Endothelial cell of umbilical vein (primary cell): ENCODE results near the gene DDB1. TPM values are rescaled to one million over a fixed set of nuclear protein-coding genes. Genes with fewer than 3 reads are reported as not detected.

Experiments used
- BruUV-seq: library from RNA; stranded (reverse); fragments of 400-500 nt; replicated peaks from 2 replicates; lab custom pipeline; 2021; lab: Mats Ljungman, UMichigan
- CTCF ChIA-PET: fragments of 300-600, 350-600 bp; sonication (Branson Sonifier 250); formaldehyde crosslinking; loops from one replicate; lab custom pipeline; 2021; ENCODE audit warnings: antibody characterized with exemption, inconsistent platforms; lab: Charles Lee
- POLR2A ChIA-PET: fragments of 300-600, 350-600 bp; sonication (Branson Sonifier 250); formaldehyde crosslinking; loops from one replicate; lab custom pipeline; 2021; ENCODE audit warnings: antibody characterized with exemption, inconsistent platforms; lab: Charles Lee
- DNase-seq: peaks from one replicate; pipeline ENCODE4 v3.0.0-alpha.2; 2011; ENCODE audit warnings: low read depth, low spot score
- FAIRE-seq: peaks from 2 replicates; lab custom pipeline; 2011; peaks lifted over from hg19 to GRCh38; lab: Jason Lieb, UNC
- H2AFZ ChIP-seq: 2 replicates; pipeline ENCODE4 v1.6.0; 2012; ENCODE audit warnings: low read depth, low read length, control low read depth, inconsistent platforms
- H3K27ac ChIP-seq: 2 replicates; pipeline ENCODE4 v1.5.1; 2011; ENCODE audit warnings: low read depth, mild to moderate bottlenecking, control low read depth, low read length, moderate library complexity; ENCODE audit not compliant: insufficient read depth
- H3K27me3 ChIP-seq, 2 experiments: 2 replicates each; pipeline versions ENCODE4 v1.6.0 to v1.6.1; 2011; ENCODE audit warnings: low read length in 2 of 2, mixed read lengths in 1 of 2; ENCODE audit not compliant: control insufficient read depth in 2 of 2, insufficient read depth in 2 of 2
- H3K36me3 ChIP-seq, 2 experiments: 2 replicates in 1 of 2; 3 replicates in 1 of 2; pipeline ENCODE4 v1.5.1; 2011; ENCODE audit warnings: low read length in 2 of 2, mild to moderate bottlenecking in 1 of 2, moderate library complexity in 1 of 2; ENCODE audit not compliant: control insufficient read depth in 2 of 2, insufficient read depth in 2 of 2; ENCODE audit errors: extremely low read depth in 1 of 2
- H3K4me1 ChIP-seq: 3 replicates; pipeline ENCODE4 v1.5.1; 2011; ENCODE audit warnings: mild to moderate bottlenecking, low read length; ENCODE audit not compliant: control insufficient read depth, insufficient read depth; ENCODE audit errors: extremely low read depth
- H3K4me2 ChIP-seq: 2 replicates; pipeline ENCODE4 v1.6.1; 2011; ENCODE audit warnings: low read length, control low read depth, mixed read lengths; ENCODE audit not compliant: insufficient read depth
- H3K4me3 ChIP-seq, 3 experiments: fragments of 200-600 bp in 1 of 3; sonication (generic), shearing (Covaris generic) in 1 of 3; replicated peaks in 1 of 3; 2 replicates each; pipeline ENCODE4 v1.5.1; 2011 to 2016; ENCODE audit warnings: control low read depth in 3 of 3, low read length in 3 of 3, mild to moderate bottlenecking in 2 of 3, inconsistent platforms in 1 of 3, low read depth in 1 of 3, moderate library complexity in 1 of 3; ENCODE audit not compliant: insufficient read depth in 1 of 3
- H3K79me2 ChIP-seq: 2 replicates; pipeline ENCODE4 v1.6.0; 2012; ENCODE audit warnings: low read length, inconsistent platforms; ENCODE audit not compliant: control insufficient read depth, insufficient read depth
- H3K9ac ChIP-seq: replicated peaks from 2 replicates; pipeline ENCODE3; 2011; ENCODE audit warnings: low read length, control low read depth; ENCODE audit not compliant: insufficient read depth; ENCODE audit errors: extremely low read depth
- H3K9me1 ChIP-seq: replicated peaks from 3 replicates; pipeline ENCODE4 v1.6.0; 2011; ENCODE audit warnings: mild to moderate bottlenecking, low read length; ENCODE audit not compliant: control insufficient read depth, insufficient read depth; ENCODE audit errors: extremely low read depth
- H3K9me3 ChIP-seq: replicated peaks from 2 replicates; pipeline ENCODE4 v1.5.1; 2012; ENCODE audit warnings: low read length, inconsistent platforms; ENCODE audit not compliant: control insufficient read depth, insufficient read depth
- H4K20me1 ChIP-seq: replicated peaks from 2 replicates; pipeline ENCODE3; 2011; ENCODE audit warnings: mild to moderate bottlenecking, low read length; ENCODE audit not compliant: control insufficient read depth, insufficient read depth; ENCODE audit errors: extremely low read depth
- EZH2 ChIP-seq: IDR thresholded peaks from 2 replicates; pipeline ENCODE4 v1.6.1; 2012; ENCODE audit warnings: borderline replicate concordance, low read depth, mild to moderate bottlenecking, moderate library complexity, low read length, inconsistent platforms; ENCODE audit not compliant: severe bottlenecking
- FOS ChIP-seq: IDR thresholded peaks from 2 replicates; pipeline ENCODE4 v1.6.1; 2011; ENCODE audit warnings: mild to moderate bottlenecking, low read length, moderate library complexity, borderline replicate concordance; ENCODE audit not compliant: insufficient read depth
- GATA2 ChIP-seq: IDR thresholded peaks from 2 replicates; pipeline ENCODE4 v1.7.0; 2011; ENCODE audit warnings: low read depth, mild to moderate bottlenecking, moderate library complexity, mixed read lengths, low read length; ENCODE audit not compliant: insufficient read length, insufficient read depth
- JUN ChIP-seq: IDR thresholded peaks from 2 replicates; pipeline ENCODE4 v1.6.1; 2011; ENCODE audit warnings: borderline replicate concordance, low read depth; ENCODE audit not compliant: insufficient read length, insufficient read depth
- MYC ChIP-seq: IDR thresholded peaks from one replicate; pipeline ENCODE4 v1.6.1; 2011; ENCODE audit warnings: mild to moderate bottlenecking, low read depth, low read length
- POLR2A ChIP-seq: IDR thresholded peaks from 2 replicates; pipeline ENCODE4 v1.6.1; 2012; ENCODE audit warnings: low read depth, mild to moderate bottlenecking, control low read depth, low read length
- POLR2AphosphoS5 ChIP-seq: IDR thresholded peaks from 2 replicates; pipeline ENCODE4 v1.6.1; 2012; ENCODE audit warnings: low read depth, mild to moderate bottlenecking, control low read depth, low read length, moderate library complexity; ENCODE audit not compliant: insufficient read depth
- dilution Hi-C: fragments of 300-500 bp; cut with MboI; formaldehyde crosslinking; loops from one replicate; pipeline ENCODE4 v1.15.0; 2019; ENCODE audit warnings: low sequenced_read_pairs; ENCODE audit not compliant: extremely low pct_ligation_motif_present
- intact Hi-C: fragments of 100-400 bp; cut with micrococcal nuclease; formaldehyde crosslinking; loops from one replicate; pipeline ENCODE4 v1.10.0; 2022
- polyA plus RNA-seq, 4 experiments: library from polyadenylated mRNA; depleted of rRNA in 3 of 4; stranded (reverse) in 3 of 4; unstranded in 1 of 4; fragments of >200 nt; gene quantifications; 2 replicates each; pipeline versions ENCODE4 v1.2.1 to v1.2.3, GENCODE V29; 2011 to 2012; ENCODE audit warnings: missing spikeins in 1 of 4
- total RNA-seq: library from RNA; stranded (reverse); gene quantifications from 2 replicates; pipeline ENCODE4 v1.2.3, GENCODE V29; 2021
- TF ChIP-seq, protein P1 (sequence below): IDR thresholded peaks from 2 replicates; pipeline ENCODE4 v1.6.1; 2011; ENCODE audit not compliant: insufficient read depth, insufficient read length
- TF ChIP-seq, protein P2 (sequence below), 2 donors: IDR thresholded peaks; 1 replicate in 1 of 2; 2 replicates in 1 of 2; pipeline ENCODE4 v1.5.1; 2011; ENCODE audit warnings: low read length in 2 of 2, mild to moderate bottlenecking in 2 of 2, moderate library complexity in 2 of 2, control low read depth in 1 of 2, inconsistent platforms in 1 of 2, low read depth in 1 of 2; ENCODE audit not compliant: insufficient read depth in 1 of 2; ENCODE audit errors: extremely low read depth in 1 of 2

DDB1 gene
- total and polyA plus RNA-seq, 2 donors (not counting 3 experiments of a cell fraction or from before 2014, with no cell fraction given), result 229 to 230 TPM

DNA sequence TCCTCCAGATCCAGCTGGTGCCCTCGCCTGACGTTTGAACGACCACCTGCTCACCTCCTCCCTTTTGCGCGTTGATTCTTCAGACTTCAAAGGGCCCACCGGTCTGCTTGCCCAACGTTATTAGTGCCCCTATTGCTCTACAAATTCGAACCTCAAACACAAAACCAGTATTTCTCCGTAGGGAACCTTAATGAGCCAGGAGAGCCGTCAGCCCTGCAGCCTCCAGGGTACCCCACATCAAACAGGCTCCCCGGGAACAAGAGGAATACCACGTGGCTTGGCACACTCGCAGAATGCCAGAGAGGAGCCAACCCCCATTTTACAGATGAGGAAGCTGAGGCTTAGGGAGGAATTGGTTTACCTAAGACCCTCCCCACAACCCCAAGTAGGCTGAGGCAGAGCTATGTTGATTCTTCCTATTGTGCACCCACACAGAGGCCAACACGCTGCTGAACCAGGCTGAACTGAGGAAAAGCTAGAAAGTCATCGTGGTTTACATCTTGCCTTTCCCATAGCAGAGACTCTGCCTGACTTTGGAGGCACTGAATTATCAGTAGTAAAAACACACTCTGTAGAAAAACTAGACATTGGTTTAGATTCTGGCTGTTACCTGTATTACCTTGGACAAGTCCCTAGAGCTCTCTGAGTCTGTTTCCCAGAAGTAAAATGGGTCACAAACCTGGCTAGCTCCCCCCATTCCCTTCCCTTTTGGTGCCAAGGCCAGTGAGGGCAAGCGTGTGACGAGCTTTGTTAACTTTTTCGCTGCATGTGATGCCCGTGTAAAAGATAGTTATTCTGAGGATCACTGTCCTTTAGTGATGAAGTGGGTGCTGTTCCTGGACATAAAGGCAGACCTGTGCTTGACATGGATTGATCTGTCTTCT is 887 bp upstream of the DDB1 start:
- TSS peak; percentile 85 for BruUV-seq
- FAIRE-seq, result peak; percentile 12
- intact Hi-C loops (loop anchor here (1.0 to 10.0 kb wide), 4 partner anchors 17 to 79 kb away; partner anchors contain the start of genes TMEM138 and VWCE), dilution Hi-C loops (no loop called here)
- H3K9me1 ChIP-seq, result no peaks in the 10 kb centered on the region
- H4K20me1 ChIP-seq, result no peaks in the 10 kb centered on the region
- peak overlapping the region; percentile 40 for H3K27ac ChIP-seq
- peaks cover 41% of the 10 kb centered on the region for H3K79me2 ChIP-seq
- no peak for TF ChIP-seq MYC
- TF ChIP-seq, protein P1, sequence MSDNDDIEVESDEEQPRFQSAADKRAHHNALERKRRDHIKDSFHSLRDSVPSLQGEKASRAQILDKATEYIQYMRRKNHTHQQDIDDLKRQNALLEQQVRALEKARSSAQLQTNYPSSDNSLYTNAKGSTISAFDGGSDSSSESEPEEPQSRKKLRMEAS, result no peak
- no peak for TF ChIP-seq POLR2A
- TF ChIP-seq GATA2, result no peak
- ChIA-PET POLR2A (interaction anchor here (0.7 to 2.6 kb wide), 2 partner anchors 28 to 1508 kb away, joined by 3 to 8 read pairs; partner anchors contain the start of genes CYB561A3 and TMEM138), CTCF (interaction anchor here (1.0 to 8.0 kb wide), 5 partner anchors 14 to 101 kb away, joined by 3 to 345 read pairs (median 8); partner anchors contain the start of gene TMEM216)
- peak overlapping the region; percentile 41 for H2AFZ ChIP-seq
- no peak for DNase-seq
- H3K4me2 ChIP-seq, result peak overlapping the region; percentile 39
- no peaks in the 10 kb centered on the region for H3K27me3 ChIP-seq
- peaks cover 10% of the 10 kb centered on the region for H3K4me1 ChIP-seq
- H3K9ac ChIP-seq, result peak overlapping the region; percentile 90
- peak overlapping the region; percentile 35 to 85 (median 76) for H3K4me3 ChIP-seq
- H3K9me3 ChIP-seq, result no peaks in the 10 kb centered on the region
- peaks cover 0 to 5% of the 10 kb centered on the region in 2 experiments for H3K36me3 ChIP-seq

DNA sequence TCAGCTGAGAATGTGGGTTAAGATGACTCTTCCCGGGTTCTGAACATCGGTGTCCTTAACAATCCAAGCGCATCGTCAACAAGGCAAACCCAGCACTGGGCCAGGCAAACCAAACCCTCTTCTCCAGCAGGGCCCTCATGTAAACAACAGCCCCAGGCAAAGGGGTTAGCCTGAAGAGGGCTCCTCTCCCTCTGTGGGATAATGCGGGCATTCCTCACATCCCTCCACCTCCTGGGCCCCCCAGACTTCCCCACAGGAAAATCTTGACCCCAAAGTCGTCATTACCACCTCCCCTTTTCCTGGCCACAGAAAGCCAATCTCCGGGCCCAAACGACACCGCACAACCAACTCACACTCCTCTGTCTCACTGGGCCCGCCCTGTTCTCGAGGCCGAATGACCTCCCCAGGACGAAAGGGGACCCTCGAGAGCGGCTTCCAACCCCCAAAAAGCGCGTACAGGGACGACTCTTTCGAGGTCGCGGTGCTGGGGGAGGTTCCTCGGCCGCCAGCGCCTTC is 566 bp downstream of the DDB1 start:
- H4K20me1 ChIP-seq, result no peaks in the 10 kb centered on the region
- no peaks in the 10 kb centered on the region for H3K27me3 ChIP-seq
- dilution Hi-C loops, result no loop called here
- peak overlapping the region; percentile 93 for H3K4me2 ChIP-seq
- TF ChIP-seq, protein P2, sequence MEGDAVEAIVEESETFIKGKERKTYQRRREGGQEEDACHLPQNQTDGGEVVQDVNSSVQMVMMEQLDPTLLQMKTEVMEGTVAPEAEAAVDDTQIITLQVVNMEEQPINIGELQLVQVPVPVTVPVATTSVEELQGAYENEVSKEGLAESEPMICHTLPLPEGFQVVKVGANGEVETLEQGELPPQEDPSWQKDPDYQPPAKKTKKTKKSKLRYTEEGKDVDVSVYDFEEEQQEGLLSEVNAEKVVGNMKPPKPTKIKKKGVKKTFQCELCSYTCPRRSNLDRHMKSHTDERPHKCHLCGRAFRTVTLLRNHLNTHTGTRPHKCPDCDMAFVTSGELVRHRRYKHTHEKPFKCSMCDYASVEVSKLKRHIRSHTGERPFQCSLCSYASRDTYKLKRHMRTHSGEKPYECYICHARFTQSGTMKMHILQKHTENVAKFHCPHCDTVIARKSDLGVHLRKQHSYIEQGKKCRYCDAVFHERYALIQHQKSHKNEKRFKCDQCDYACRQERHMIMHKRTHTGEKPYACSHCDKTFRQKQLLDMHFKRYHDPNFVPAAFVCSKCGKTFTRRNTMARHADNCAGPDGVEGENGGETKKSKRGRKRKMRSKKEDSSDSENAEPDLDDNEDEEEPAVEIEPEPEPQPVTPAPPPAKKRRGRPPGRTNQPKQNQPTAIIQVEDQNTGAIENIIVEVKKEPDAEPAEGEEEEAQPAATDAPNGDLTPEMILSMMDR (IDR thresholded peaks at IDR 0.05; ENCODE audit: extremely low read depth in 1 of 2, insufficient read depth in 1 of 2, low read depth in 1 of 2, low read length in 2 of 2), result no peak
- TF ChIP-seq EZH2 (no peak), JUN (no peak), GATA2 (no peak), MYC (no peak), FOS (no peak), POLR2AphosphoS5 (no peak)
- peak overlapping the region; percentile 90 for H3K9ac ChIP-seq
- no peaks in the 10 kb centered on the region for H3K9me1 ChIP-seq
- H3K4me1 ChIP-seq, result peaks cover 10% of the 10 kb centered on the region
- CTCF ChIA-PET, result interaction anchor here (1.7 to 2.2 kb wide), 2 partner anchors 53 to 60 kb away, joined by 6 to 21 read pairs; partner anchors contain the start of gene TMEM216
- DNase-seq (peak; percentile 49), FAIRE-seq (peak; percentile 74)
- H3K9me3 ChIP-seq, result no peaks in the 10 kb centered on the region
- peaks cover 1 to 5% of the 10 kb centered on the region in 2 experiments for H3K36me3 ChIP-seq
- H3K4me3 ChIP-seq, result peak overlapping the region; percentile 67 to 85 (median 76)
- peaks cover 50% of the 10 kb centered on the region for H3K79me2 ChIP-seq
- H3K27ac ChIP-seq, result peak overlapping the region; percentile 40
- peak overlapping the region; percentile 77 for H2AFZ ChIP-seq
- POLR2A ChIA-PET, result no interaction called here
- intact Hi-C loops, result loop anchor here (2.0 to 10.0 kb wide), 2 partner anchors 38 to 78 kb away; partner anchors contain the start of gene VWCE
- TSS peak; percentile 45 for BruUV-seq
